ENCODE data around the gene LOXL3.

LOXL3 gene

GRCh38 chr2:74552914-74553811 is 579 bp downstream of the LOXL3 start:
- Histone ChIP-seq H3K4me2 (ENCODE audit: low read length) (peak overlapping the region; percentile 87), H3K79me2 (ENCODE audit: control insufficient read depth, low read length) (peaks cover 17% of the 10 kb centered on the region), H4K20me1 (ENCODE audit: control insufficient read depth, insufficient read depth, low read depth, low read length) (no peaks in the 10 kb centered on the region; the same call in 1 of the 2 replicates), H3K4me3 (ENCODE audit: low read length) (peak overlapping the region; percentile 91), H3F3A (ENCODE audit: control insufficient read depth, insufficient read depth) (no peaks in the 10 kb centered on the region), H3K27ac (ENCODE audit: low read depth, low read length) (no peak overlapping the region), H3K9me2 (replicated peaks; ENCODE audit: control insufficient read depth, low read length) (no peaks in the 10 kb centered on the region), H3K27me3 (ENCODE audit: control insufficient read depth, low read length) (peaks cover 28% of the 10 kb centered on the region), H3K9me3 (ENCODE audit: control insufficient read depth, insufficient read depth, low read length) (no peaks in the 10 kb centered on the region), H3K4me1 (ENCODE audit: control insufficient read depth, low read length) (peaks cover 32% of the 10 kb centered on the region), H3K36me3 (ENCODE audit: control insufficient read depth, low read length) (peaks cover 13% of the 10 kb centered on the region)
- TF ChIP-seq CTCF (IDR thresholded peaks at IDR 0.05; ENCODE audit: low read depth, low read length, poor library complexity, severe bottlenecking), result no peak
- no peak for TF ChIP-seq EZH2phosphoT487 (IDR thresholded peaks at IDR 0.05; ENCODE audit: borderline replicate concordance, low read length)

- Histone ChIP-seq H3K79me2 (ENCODE audit: control insufficient read depth, low read length) (peaks cover 17% of the 10 kb centered on the region), H3K9me3 (ENCODE audit: control insufficient read depth, insufficient read depth, low read length) (no peaks in the 10 kb centered on the region), H3K27ac (ENCODE audit: low read depth, low read length) (no peak overlapping the region), H3K4me3 (ENCODE audit: low read length) (no peak overlapping the region), H3F3A (ENCODE audit: control insufficient read depth, insufficient read depth) (no peaks in the 10 kb centered on the region), H3K4me1 (ENCODE audit: control insufficient read depth, low read length) (peaks cover 32% of the 10 kb centered on the region), H4K20me1 (ENCODE audit: control insufficient read depth, insufficient read depth, low read depth, low read length) (no peaks in the 10 kb centered on the region; the same call in 1 of the 2 replicates), H3K27me3 (ENCODE audit: control insufficient read depth, low read length) (peaks cover 34% of the 10 kb centered on the region), H3K36me3 (ENCODE audit: control insufficient read depth, low read length) (peaks cover 13% of the 10 kb centered on the region), H3K4me2 (ENCODE audit: low read length) (no peak overlapping the region), H3K9me2 (replicated peaks; ENCODE audit: control insufficient read depth, low read length) (no peaks in the 10 kb centered on the region)
- TF ChIP-seq CTCF (IDR thresholded peaks at IDR 0.05; ENCODE audit: low read depth, low read length, poor library complexity, severe bottlenecking) (no peak), EZH2phosphoT487 (IDR thresholded peaks at IDR 0.05; ENCODE audit: borderline replicate concordance, low read length) (no peak)
Measured at GRCh38 chr2:74551942-74552913, 1.5 kb downstream of the LOXL3 start.

- Histone ChIP-seq H3K4me1 (ENCODE audit: control insufficient read depth, low read length) (peaks cover 32% of the 10 kb centered on the region), H3K9me3 (ENCODE audit: control insufficient read depth, insufficient read depth, low read length) (no peaks in the 10 kb centered on the region), H3K9me2 (replicated peaks; ENCODE audit: control insufficient read depth, low read length) (no peaks in the 10 kb centered on the region), H4K20me1 (ENCODE audit: control insufficient read depth, insufficient read depth, low read depth, low read length) (no peaks in the 10 kb centered on the region; the same call in 1 of the 2 replicates), H3K4me3 (ENCODE audit: low read length) (no peak overlapping the region), H3K4me2 (ENCODE audit: low read length) (no peak overlapping the region), H3K79me2 (ENCODE audit: control insufficient read depth, low read length) (peaks cover 17% of the 10 kb centered on the region), H3K27me3 (ENCODE audit: control insufficient read depth, low read length) (peaks cover 34% of the 10 kb centered on the region), H3K27ac (ENCODE audit: low read depth, low read length) (no peak overlapping the region), H3K36me3 (ENCODE audit: control insufficient read depth, low read length) (peaks cover 8% of the 10 kb centered on the region), H3F3A (ENCODE audit: control insufficient read depth, insufficient read depth) (no peaks in the 10 kb centered on the region)
- TF ChIP-seq EZH2phosphoT487 (IDR thresholded peaks at IDR 0.05; ENCODE audit: borderline replicate concordance, low read length) (no peak), CTCF (IDR thresholded peaks at IDR 0.05; ENCODE audit: low read depth, low read length, poor library complexity, severe bottlenecking) (no peak)
Measured at GRCh38 chr2:74551530-74551929, 2.2 kb downstream of the LOXL3 start.

All from DOHH2 (cell line).